Stimulated activated CD8-positive, alpha-beta memory T cell treated with anti-CD3 and anti-CD28 coated beads, Interleukin-2, amount 100 ng/mL, for 1 hour (primary cell): ENCODE results near the gene S1PR1.
"Not testable (repeated sequence)": the region's sequence is repeated elsewhere in the genome, so short reads cannot be mapped to it uniquely, and the experiment has no call there.

Experiments
- DNase-seq, 2 donors: peaks; one replicate each; pipeline ENCODE4 v3.0.0-alpha.2; 2020; ENCODE audit warnings: low read depth in 2 of 2

Gene S1PR1

GRCh38 chr1:101219924-101220870 lies 16.6 kb upstream of the S1PR1 start:
- DNase-seq, result no peak

GRCh38 chr1:101220906-101221305 lies 15.9 kb upstream of the S1PR1 start:
- no peak for DNase-seq

- DNase-seq, result no peak
These were observed 14.8 kb upstream of the S1PR1 start for GRCh38 chr1:101221945-101222429.

GRCh38 chr1:101227837-101228236 lies 9.0 kb upstream of the S1PR1 start:
- no peak for DNase-seq

GRCh38 chr1:101228424-101229134 lies 8.2 kb upstream of the S1PR1 start:
- no peak for DNase-seq

GRCh38 chr1:101232182-101232581 lies 4.6 kb upstream of the S1PR1 start:
- DNase-seq, result not testable (repeated sequence)

- DNase-seq, result no peak
These were observed 3.3 kb upstream of the S1PR1 start for GRCh38 chr1:101233495-101233894.

- DNase-seq, result no peak
These were observed 1.6 kb upstream of the S1PR1 start for GRCh38 chr1:101235216-101235695.

GRCh38 chr1:101235696-101236515 lies 913 bp upstream of the S1PR1 start:
- DNase-seq, result no peak

- no peak for DNase-seq
These were observed 514 bp downstream of the S1PR1 start for GRCh38 chr1:101237229-101237837.

GRCh38 chr1:101238031-101238628 lies 1.3 kb downstream of the S1PR1 start:
- no peak for DNase-seq

- DNase-seq, result peak; percentile 71 to 74
These were observed 1.9 kb downstream of the S1PR1 start for GRCh38 chr1:101238681-101239094.

- no peak for DNase-seq
These were observed 2.5 kb downstream of the S1PR1 start for GRCh38 chr1:101239095-101240040.

GRCh38 chr1:101240041-101240430 lies 3.2 kb downstream of the S1PR1 start:
- DNase-seq, result no peak

GRCh38 chr1:101241485-101242225 lies 4.8 kb downstream of the S1PR1 start:
- DNase-seq, result no peak

- no peak for DNase-seq
These were observed 5.7 kb downstream of the S1PR1 start for GRCh38 chr1:101242324-101243050.

- DNase-seq, result no peak
These were observed 6.9 kb downstream of the S1PR1 start for GRCh38 chr1:101243751-101244150.

- no peak for DNase-seq
These were observed 8.0 kb downstream of the S1PR1 start for GRCh38 chr1:101244842-101245241.
